Mammary epithelial cell (primary cell): ENCODE measurements around the gene DAZAP1.

Experiments
- EZH2 ChIP-seq: IDR thresholded peaks from 2 replicates; pipeline ENCODE4 v1.6.1; 2012; ENCODE audit warnings: low read length, inconsistent platforms, borderline replicate concordance
- TF ChIP-seq, protein P1 (sequence below), 2 donors: IDR thresholded peaks in 1 of 2; conservative IDR thresholded peaks in 1 of 2; 2 replicates each; pipeline ENCODE4 v1.5.1; 2011 to 2012; ENCODE audit warnings: inconsistent platforms in 2 of 2, low read length in 2 of 2, mild to moderate bottlenecking in 2 of 2, control low read depth in 1 of 2, low read depth in 1 of 2; ENCODE audit not compliant: insufficient read depth in 1 of 2; ENCODE audit errors: extremely low read depth in 1 of 2

DNA sequence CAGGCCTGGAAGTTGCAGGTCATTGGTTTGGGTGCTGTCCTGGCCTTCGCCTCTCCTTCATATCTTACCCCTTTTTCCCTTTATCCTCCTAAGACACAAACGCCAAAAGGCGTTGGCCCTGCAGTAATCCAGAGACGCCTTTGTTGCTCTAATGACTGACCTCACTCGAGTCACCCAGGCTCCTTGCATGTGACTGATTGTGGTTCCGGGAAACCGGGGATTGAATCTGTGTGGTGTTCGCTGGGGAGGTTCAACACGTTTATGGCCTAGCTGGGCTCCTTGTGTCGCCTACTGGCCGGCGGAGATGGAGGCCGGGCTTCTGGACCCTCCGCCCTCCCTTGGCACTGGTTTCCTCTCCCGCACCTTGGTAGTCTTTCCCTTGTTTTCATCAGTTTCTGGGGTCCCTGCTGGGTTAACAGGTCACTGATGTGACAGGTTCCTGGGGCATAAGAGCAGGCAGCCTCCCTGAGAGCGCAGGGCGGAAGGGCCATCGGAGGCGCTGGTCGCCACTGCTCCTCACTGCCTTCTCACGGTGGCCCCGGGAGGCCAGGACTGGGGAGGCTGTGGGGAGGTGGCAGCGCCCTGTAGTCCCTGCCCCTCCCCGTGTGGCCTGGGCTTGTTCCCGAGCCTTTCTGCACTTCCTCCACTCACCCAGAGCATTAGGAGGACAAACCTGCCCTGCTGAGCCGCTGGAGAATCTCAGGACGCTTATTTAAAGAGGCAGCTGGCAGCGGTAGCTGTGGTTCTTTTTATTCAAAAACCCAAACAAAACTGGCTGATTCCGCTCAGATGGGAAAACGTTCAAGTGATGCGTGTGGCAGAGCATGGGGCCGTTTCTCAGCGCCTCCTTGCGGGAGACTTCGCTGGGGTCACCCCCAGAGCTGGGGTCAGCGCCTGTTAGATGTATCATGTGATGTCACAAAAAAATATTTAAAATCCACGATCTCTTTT lies 41.8 kb upstream of the DAZAP1 start:
- TF ChIP-seq, protein P1, sequence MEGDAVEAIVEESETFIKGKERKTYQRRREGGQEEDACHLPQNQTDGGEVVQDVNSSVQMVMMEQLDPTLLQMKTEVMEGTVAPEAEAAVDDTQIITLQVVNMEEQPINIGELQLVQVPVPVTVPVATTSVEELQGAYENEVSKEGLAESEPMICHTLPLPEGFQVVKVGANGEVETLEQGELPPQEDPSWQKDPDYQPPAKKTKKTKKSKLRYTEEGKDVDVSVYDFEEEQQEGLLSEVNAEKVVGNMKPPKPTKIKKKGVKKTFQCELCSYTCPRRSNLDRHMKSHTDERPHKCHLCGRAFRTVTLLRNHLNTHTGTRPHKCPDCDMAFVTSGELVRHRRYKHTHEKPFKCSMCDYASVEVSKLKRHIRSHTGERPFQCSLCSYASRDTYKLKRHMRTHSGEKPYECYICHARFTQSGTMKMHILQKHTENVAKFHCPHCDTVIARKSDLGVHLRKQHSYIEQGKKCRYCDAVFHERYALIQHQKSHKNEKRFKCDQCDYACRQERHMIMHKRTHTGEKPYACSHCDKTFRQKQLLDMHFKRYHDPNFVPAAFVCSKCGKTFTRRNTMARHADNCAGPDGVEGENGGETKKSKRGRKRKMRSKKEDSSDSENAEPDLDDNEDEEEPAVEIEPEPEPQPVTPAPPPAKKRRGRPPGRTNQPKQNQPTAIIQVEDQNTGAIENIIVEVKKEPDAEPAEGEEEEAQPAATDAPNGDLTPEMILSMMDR (conservative IDR thresholded peaks at IDR 0.05 in 1 of 2, IDR thresholded peaks at IDR 0.05 in 1 of 2; ENCODE audit: extremely low read depth in 1 of 2, insufficient read depth in 1 of 2, low read depth in 1 of 2, low read length in 2 of 2), result no peak
- no peak for TF ChIP-seq EZH2
